SU-DHL-6 (cell line): ENCODE results near the gene ARHGEF26.

Experiments used
- EZH2phosphoT487 ChIP-seq: fragments of 200-600 bp; sonication (generic), shearing (Covaris generic); conservative IDR thresholded peaks from 2 replicates; pipeline ENCODE4 v1.6.1; 2018; ENCODE audit warnings: mild to moderate bottlenecking, antibody characterized with exemption, low read length, moderate library complexity, mixed read lengths
- TF ChIP-seq, protein P1 (sequence below): fragments of 200-600 bp; sonication (generic); IDR thresholded peaks from one replicate; pipeline ENCODE4 v1.5.1; 2017; ENCODE audit warnings: antibody characterized with exemption, mild to moderate bottlenecking, low read length, moderate library complexity; ENCODE audit not compliant: insufficient read depth, poor library complexity, severe bottlenecking

DNA sequence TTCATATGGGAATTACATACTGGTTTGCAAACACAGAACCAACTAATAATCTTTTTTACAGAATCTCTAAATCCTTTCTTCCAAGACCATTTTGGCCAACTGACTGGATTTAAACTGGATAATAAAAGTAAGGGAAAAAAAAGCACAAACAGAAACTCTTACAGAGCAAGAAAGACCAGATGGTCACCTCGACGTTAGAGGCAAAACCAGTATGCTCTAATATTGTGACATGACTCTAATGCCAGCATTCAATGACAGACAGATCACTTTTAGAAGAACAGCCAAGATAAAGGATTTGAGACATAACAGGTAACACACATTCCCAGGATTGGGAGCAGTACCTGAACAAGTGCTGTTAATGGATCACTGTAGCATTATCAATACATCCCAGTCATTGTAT is 152.2 kb downstream of the ARHGEF26 start:
- TF ChIP-seq, protein P1, sequence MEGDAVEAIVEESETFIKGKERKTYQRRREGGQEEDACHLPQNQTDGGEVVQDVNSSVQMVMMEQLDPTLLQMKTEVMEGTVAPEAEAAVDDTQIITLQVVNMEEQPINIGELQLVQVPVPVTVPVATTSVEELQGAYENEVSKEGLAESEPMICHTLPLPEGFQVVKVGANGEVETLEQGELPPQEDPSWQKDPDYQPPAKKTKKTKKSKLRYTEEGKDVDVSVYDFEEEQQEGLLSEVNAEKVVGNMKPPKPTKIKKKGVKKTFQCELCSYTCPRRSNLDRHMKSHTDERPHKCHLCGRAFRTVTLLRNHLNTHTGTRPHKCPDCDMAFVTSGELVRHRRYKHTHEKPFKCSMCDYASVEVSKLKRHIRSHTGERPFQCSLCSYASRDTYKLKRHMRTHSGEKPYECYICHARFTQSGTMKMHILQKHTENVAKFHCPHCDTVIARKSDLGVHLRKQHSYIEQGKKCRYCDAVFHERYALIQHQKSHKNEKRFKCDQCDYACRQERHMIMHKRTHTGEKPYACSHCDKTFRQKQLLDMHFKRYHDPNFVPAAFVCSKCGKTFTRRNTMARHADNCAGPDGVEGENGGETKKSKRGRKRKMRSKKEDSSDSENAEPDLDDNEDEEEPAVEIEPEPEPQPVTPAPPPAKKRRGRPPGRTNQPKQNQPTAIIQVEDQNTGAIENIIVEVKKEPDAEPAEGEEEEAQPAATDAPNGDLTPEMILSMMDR: no peak
- no peak for TF ChIP-seq EZH2phosphoT487
